Spleen (tissue), 7 donors: Measurements from ENCODE around the gene TBCD.

ENCODE experiments used
- POLR2A ChIP-seq, 3 donors: fragments of 450-650 bp; IDR thresholded peaks; one replicate each; pipeline ENCODE4 v1.5.1; 2017; ENCODE audit warnings: antibody characterized with exemption in 3 of 3, mild to moderate bottlenecking in 1 of 3
- POLR2AphosphoS5 ChIP-seq, 3 donors: sonication (generic); formaldehyde crosslinking; IDR thresholded peaks; one replicate each; pipeline ENCODE4 v1.5.1; 2017; ENCODE audit warnings: antibody characterized with exemption in 3 of 3
- TF ChIP-seq, protein P1 (sequence below), 11 experiments: fragments of 200-600 bp in 7 of 11; fragments of 450-650 bp in 4 of 11; sonication (generic) in 4 of 11; IDR thresholded peaks in 8 of 11; conservative IDR thresholded peaks in 3 of 11; 1 replicate in 7 of 11; 2 replicates in 4 of 11; pipeline versions ENCODE4 v1.4.0 to v1.8.0; 2016 to 2021; ENCODE audit warnings: antibody characterized with exemption in 11 of 11, inconsistent platforms in 4 of 11, mild to moderate bottlenecking in 1 of 11
- donor health status: DM: no; HTN: no; CAD: no; lungs with moderate emphysema.
- donor health status: DM: no; HTN: no; CAD: no.
- donor health status: DM: no; HTN: no; CAD: no.

DNA sequence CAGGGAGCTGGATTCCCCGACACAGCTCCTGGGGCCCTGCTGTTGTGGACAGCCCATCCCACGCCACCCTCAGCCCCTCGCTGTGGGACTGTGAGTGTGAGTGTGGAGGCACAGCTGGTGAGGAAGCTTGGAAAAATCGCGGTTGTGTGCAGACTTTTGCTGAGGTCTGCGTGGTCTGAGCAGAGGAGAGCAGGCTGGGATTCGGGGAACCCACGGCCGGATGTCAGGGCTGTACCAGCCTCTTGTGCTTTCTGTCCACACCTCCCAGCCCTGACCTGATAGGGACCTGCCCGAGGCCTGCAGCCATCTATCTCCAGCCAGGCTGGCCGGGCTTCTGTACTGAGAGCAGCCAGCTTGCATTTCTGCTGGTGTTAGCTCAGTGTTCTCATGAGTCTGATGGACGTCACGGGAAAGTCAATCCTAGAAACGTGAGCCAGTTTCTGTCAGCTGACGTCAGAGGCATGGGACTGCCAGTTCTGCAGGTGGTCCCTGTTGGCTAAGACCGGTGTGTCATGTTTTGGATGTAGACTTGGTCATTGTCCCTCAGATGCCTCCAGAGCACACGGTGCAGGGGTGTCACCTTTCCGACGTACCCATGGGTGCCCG is 160.7 kb downstream of the TBCD start:
- TF ChIP-seq, protein P1, sequence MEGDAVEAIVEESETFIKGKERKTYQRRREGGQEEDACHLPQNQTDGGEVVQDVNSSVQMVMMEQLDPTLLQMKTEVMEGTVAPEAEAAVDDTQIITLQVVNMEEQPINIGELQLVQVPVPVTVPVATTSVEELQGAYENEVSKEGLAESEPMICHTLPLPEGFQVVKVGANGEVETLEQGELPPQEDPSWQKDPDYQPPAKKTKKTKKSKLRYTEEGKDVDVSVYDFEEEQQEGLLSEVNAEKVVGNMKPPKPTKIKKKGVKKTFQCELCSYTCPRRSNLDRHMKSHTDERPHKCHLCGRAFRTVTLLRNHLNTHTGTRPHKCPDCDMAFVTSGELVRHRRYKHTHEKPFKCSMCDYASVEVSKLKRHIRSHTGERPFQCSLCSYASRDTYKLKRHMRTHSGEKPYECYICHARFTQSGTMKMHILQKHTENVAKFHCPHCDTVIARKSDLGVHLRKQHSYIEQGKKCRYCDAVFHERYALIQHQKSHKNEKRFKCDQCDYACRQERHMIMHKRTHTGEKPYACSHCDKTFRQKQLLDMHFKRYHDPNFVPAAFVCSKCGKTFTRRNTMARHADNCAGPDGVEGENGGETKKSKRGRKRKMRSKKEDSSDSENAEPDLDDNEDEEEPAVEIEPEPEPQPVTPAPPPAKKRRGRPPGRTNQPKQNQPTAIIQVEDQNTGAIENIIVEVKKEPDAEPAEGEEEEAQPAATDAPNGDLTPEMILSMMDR (IDR thresholded peaks at IDR 0.05 in 8 of 11, conservative IDR thresholded peaks at IDR 0.05 in 3 of 11): no peak
- no peak for TF ChIP-seq POLR2A (IDR thresholded peaks at IDR 0.05)
- TF ChIP-seq POLR2AphosphoS5 (IDR thresholded peaks at IDR 0.05): no peak
